GM21390 (cell line): Measurements from ENCODE around the gene MLXIPL.
"Not testable (repeated sequence)": the region's sequence is repeated elsewhere in the genome, so short reads cannot be mapped to it uniquely, and the experiment has no call there.

ENCODE experiments used
- ATAC-seq: cut with Tn5 transposase; IDR thresholded peaks from one replicate; pipeline ENCODE4 v1.9.1; 2021; ENCODE audit not compliant: unreplicated experiment

Gene MLXIPL

DNA sequence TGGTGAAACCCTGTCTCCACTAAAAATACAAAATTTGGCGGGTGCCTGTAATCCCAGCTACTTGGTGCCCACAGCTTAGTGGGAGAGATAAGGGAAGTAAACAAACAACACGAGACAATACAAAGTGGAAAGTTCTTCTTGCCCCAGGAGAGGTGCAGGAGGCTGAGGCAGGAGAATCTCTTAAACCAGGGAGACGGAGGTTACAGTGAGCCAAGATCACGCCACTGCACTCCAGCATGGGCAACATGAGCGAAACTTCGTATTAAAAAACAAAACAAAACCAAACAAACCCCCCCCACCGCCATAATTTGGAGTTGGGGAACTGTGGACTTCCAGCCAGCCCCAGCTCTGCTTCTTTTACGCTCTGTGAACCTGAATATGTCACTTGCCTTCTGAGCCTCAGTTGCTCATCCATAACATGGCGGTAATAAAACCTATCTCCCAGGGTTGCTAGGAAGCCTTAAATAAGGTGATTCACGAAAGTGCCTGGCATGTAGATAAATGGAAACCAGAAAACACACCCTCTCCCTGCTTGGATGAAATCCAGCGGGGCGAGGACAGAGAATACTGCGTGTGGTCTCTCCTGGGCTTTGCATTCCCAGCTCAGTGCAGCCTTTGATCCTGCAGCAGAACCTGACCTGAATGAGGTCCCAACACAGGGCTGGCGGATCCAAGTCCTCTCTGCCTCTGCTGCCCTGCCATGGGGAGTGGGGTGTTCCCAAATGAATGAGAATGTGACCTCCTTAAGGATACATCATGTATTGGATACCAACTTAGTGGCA, 10.2 kb downstream of the MLXIPL start:
- ATAC-seq = no peak

DNA sequence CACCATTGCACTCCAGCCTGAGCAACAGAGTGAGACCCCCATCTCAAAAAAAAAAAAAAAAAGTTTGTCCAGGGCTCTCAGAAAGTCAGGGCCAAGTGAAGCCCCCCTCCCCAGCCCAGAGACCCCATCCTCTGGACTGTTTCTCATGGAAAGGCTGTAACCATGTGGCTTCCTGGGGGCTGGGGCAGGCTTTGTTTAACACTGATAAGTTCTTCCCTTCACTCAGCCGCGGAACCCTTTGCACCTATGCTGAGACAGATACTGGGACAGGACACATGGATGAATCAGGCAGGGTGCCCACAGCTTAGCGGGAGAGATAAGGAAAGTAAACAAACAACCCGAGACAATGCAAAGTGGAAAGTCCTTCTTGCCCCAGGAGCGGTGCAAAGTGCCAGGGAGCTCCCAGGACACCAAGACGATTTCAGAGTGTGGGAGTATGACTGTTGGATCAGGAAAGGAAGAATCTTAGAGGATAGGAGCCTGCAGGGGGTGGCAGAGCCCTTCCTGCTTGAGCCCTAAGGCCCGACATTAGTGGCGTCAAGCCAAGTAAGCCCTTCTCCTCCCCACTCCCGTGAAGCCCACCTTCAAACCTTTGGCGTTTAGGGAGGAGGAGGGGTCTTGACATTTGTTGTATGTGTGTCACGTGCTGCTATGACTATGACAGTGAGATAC, 11.6 kb downstream of the MLXIPL start:
- ATAC-seq = no peak

DNA sequence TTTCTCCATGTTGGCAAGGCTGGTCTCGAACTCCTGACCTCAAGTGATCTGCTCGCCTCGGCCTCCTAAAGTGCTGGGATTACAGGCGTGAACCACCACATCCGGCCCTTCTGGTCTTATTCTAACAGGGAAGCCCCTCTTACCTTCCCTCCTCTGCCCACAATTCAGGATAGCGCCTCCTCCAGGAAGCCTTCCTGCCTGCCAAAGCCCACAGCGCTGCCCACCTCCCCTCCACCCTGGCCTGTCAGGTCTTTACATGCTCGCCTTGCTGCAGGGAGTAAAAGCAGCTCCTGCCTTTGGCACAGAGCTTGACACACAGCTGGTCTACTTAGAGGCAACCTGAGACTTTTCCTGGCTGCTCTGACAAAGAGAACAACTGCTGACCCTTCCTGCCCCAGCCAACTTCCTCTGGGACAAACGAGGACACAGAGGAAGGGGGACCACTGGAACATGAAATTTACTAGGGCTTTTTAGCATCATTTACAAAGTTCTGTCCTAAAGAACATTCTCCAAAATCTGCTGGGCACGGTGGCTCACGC, 13.2 kb downstream of the MLXIPL start:
- no peak for ATAC-seq

DNA sequence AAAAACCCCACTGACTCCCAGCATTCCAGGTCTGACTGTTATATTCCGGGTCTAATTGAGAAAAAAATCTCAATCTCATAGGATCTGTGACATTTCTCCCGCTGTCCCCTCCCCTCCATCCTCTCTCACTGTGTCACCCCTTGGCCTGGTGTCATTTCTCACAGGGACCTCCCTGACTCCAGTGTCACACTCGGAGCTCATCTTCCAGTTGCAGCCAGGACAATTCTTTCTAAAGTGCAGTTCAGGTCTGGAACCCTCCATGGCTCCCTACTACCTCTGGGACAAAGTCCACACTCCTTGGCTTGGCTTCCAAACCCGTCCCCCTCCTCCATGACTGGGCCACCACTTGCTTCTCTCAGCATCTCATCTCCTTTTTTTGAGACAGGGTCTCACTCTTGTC, 14.2 kb downstream of the MLXIPL start:
- ATAC-seq = no peak

DNA sequence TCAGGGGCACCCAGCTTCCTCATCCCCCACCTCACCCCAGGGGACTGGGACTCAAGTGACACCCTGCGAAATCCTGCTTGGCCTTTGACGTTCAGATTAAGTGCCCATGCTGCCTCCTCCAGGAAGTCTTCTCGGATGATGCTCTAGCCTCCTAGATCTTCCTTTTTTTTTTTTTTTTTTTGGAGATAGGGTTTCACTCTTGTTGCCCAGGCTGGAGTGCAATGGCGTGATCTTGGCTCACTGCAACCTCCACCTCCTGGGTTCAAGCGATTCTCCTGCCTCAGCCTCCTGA, 16.7 kb downstream of the MLXIPL start:
- not testable (repeated sequence) for ATAC-seq

DNA sequence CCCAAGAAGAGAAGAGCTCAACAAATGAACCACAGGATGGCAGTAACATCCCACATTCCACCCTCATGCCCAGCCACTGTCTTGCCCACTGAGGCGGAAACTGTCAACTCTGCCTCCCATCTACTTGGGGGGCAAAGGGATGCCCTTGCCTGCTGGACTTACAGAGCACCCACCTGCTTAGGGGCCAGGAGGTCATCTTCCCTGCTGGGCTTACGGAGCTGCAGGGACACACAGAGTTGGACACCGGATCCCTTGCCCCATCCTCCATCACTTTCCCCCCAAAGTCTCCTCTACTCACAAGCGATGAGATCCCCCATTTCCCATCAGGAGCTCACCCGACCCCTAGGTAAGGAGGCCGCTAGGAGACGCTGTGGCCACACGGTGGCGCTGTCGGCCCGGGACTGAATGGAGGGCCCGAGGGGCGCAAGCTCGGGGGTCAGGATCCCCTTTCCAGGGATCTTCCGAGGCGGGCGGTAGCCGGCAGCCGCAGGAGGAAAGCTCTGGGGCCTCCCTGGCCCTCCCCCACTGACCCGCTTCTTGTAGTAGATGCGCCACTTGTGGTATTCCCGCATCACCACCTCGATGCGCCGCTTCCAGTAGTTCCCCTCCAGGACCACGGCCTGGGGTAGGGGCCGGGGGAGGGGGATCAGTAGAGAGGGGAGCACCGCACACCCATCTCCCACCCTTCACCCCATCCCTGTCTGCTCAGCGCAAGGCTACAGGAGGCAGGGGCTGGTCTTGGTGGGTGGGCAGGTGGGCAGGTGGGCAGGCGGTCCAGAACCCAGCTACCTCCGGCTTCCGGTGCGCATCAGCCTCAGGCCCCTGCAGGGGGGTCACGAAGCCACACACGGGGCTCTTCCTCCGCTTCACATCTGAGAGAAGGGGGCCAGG, 17.3 kb downstream of the MLXIPL start:
- no peak for ATAC-seq

DNA sequence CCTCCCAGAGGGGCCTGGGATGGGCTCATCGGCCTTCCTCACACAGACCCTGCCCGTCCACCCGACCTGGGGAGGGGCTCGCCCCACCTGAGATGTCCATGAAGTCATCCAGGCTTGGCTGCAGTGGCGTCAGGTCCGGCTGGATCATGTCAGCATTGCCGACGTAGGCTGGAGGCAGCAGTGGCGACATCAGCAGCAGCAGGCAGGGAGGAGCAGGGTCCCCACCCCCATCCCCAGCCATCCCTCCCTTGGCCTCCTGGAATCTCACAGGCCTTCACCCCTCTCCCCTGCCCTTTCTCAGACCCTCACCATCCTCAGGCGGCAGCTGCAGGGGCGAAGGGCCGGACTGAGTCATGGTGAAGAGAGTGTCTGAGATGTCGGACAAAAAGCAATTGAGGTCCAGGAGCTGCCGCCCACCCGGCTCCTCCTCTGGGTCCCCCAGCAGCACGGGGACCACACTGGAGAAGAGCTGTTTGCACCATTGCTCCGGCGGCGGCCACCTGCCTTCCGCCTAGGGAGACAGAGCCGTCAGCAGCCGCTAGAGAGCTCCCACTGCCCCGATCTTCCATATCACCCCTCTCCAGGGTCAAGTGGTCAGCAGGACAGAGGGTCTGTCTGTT, 18.6 kb downstream of the MLXIPL start:
- ATAC-seq = no peak

DNA sequence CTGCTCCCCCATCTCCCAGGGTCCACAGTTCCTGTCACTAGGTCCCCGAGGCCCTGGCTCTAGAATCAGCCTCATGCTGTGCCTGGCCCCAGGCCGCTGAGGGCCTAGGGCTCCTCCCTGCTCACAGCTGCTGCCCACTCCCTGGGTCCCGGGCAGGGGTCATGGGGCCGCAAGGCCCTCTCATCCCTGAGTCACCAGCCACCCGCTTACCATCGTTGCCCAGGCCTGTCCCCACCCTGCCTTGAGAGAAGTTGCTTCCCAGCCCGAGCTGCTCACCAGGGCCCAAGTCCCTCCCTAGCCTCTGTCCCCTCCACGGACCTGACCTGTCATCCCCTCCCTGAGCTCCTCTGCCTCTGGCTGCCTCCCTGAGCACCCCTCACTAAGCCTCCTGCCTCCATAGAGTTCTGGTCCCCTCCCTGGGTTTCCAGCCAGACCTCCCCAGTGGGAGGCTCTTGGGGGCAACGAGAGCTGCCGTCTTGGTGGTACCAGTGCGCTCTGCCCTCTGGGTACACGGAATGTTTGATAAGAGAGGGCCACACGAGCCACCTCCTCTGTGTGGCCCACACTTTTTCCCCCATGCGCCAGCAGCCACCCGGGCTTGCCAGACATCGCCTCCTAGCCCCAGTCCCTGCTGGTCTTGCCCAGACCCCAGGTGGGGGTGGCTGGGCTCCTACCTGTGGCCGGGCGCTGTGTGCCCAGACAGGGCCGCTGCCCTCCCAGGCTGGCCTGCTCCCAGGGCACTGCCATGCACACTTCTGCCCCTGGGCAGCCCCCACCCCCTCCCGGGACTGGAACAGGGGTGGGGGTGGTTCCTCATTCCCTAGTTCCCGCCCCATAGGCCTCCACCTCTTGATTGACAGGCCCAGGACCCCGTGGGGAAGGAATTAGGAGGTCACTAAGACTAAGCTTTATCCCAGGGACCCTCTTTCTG, 21.3 kb downstream of the MLXIPL start:
- no peak for ATAC-seq

DNA sequence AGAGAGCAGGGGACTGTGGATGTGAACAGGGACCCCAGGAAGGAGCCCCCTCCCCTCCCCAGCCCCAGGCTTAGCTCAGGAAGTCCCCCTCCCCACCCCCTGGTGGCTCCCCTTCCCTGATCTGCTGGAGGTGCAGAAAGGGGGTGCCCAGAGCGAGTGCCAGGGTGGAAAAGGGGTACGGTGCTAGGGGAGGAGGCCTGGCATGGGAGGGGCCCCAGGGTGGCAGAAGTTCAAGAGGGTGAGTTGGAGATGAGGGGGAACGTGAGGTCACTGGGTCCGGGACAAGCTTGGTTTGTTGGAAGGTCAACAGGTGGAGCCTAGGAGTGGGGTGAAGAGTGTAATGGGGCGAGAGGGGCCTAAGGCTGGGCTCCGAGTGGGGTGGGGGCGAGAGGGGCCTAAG, 24.4 kb downstream of the MLXIPL start:
- no peak for ATAC-seq

DNA sequence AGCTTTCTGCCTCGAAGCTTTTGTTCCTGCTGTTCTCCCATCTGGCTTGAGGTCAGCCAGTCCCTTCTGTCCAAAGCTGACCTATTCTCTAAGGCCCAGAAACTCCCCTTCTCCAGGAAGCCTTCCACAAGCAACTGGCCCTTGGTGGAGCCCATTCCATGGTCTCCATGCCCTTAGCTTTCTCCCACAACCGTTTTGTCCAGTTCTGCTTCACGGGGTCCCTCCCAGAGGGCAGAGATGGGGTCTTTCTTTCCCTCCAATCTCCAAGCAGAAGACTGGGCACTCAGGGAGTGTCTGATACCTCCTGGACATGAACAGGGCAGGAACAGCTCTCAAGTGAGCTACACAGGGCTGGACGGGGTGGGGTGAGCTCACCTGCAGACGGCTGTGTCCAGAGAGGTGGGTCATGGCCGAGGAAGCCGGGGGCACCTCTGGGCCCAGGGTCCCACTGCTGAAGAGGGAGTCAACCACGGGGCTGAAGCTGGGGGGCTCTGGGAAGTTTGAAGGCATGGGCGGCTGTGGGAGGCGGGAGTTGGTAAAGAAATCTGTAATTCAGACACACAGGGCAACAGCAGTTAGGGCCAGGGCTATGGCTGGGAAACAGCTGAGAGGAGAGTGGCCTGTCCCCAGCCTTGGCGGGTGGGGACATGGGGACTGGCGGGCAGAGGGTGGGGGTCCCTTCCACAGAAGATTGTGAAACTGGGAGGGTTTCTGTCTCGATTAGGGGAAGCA, 25.0 kb downstream of the MLXIPL start:
- no peak for ATAC-seq

DNA sequence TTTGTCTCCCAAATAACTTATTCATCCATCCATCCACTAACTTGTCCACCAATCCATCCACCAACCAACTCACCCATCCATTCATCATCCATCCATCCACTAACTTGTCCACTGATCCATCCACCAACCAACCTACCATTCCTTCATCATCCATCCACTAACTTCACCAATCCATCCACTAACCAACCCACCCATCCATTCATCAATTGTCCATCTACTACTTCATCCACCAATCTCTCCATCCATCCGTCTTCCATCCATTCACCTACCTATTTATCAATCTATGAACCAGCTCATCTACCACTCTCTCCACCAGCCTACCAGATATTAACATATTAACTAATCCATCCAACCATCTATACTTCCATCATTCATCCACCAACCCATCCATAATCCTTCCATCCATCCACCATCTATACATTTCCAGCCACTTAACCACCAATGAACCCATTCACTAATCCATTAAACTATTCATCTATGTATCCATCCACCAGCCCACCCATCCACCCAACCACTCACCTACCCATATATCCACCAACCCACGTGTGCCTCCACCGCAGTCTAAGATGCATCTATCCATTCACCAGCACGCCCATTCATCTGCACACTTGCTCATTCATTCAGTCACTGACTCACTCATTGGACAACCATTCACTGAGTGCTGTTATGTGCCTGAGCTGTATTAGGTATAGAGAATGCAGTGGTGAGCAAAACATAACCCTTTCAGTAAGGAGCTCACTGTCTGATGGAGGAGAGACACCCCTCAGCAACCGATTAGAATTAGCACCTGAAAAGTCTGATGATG, 26.1 kb downstream of the MLXIPL start:
- no peak for ATAC-seq

DNA sequence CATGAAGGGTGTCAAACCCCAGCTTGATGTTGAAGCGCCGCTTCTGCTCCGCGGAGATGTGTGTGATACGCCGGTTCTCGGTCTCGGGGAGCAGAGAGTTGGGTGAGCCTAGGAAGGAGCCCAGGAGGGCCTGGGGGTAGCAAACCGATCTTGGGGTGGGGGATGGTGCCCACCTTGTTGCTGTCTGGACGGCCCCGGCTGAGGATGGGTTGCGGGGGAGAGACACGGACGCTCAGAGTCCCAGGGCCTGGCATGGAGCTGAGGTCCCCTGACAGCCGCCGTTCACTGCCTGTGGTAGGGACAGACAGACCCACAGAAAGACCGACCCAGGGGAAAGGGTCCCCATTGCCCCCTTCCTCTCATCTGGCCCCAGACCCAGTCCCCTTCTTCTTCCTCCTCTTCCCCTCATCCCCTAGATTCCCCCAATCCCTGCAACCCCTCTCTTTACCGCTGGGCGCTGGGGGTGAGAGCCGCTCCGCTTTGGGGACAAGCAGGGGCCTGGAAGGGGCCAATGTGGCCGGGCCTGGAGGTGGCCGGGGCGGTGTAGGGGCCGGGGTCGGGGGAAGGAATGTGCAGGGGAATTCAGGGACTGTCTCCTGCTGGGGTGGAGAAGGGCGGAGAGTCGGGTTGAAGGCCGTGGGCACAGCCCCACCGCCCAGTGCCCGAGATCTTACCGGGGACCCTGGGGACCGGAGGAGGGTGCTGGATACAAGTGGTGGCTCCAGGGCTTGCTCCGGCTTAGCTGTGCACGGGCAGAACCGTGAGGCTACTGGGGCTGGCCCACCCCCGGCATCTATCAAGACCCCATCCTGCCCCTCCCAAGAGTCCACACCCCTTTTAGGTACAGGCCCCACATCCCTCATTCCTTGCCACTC, 27.9 kb downstream of the MLXIPL start:
- ATAC-seq = no peak

DNA sequence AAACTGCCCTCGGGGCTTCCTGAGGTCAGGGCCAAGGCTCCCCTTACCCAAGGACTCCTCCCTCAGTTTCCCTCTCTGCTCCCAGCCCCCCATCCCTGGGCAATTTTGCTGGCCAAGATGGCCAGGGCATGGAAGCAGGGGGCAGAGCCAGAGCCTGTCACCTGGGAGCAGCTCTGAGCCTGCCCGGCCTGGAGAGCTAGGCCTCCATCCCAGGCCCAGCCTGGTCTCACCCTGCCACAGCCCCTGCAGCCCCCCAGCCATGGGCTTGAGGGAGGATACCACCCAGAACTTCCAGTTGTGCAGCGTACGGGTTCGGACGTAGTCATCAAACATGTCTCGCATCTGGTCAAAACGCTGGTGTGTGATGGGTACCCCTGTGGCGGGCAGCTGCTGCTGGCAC, 29.0 kb downstream of the MLXIPL start:
- ATAC-seq = no peak

DNA sequence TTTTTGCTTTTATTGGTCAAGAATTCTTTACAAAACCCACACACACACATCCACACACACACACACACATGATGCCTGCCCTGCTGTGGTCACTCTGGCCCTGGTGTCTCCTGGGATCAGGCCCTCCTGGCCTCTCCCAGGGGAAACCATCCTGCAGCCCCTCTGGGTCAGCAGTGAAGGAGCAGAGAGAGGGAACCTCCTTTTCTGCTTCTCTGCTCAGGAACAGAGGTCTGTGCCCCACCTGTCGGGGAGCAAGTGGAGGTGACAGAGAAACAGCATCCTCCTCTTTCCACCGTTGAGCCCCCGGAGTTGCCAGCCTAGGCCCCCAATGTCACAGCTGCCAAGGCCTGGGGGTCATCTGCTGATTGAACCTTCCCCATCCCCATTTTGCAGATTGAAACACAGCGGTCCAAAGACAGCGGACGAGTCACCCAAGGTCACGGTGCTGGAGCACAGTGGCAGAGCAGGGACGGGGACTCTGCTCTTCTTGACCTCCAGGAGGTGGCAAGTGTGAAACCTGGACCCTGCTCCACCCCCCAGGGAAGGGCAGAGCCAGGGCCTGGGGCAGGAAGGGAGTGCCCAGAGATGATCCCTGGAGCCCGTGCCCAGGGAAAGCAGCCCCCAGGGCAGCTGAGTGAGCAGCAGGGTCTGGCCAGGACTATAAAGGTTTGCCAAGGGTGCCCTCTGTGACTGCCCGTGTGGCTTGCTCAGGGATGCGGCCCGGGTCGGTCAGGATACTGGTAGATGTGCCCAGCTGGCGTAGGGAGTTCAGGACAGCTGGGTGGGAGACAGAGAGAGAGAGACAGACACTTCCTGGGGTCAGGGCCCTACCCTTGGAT, 30.9 kb downstream of the MLXIPL start:
- no peak for ATAC-seq

DNA sequence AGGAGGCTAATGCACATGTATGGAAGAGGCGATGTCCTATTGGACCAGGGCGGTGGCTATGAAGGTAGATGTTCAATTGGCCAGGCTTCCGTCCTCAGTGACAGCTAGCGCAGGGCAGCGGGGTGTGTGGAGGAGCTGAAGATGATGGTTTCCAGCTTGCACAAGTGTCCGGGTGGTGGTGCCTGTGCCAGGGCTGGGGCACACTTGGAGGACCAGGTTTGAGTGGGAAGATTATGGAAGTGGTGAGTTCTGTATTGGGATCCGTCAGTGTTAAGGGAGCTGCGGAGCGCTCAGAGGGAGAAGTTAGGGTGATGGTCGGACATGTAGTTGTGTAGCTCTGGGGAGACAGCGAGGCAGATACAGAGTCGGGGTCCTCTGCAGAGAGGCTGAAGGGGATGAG, 37.4 kb downstream of the MLXIPL start:
- no peak for ATAC-seq

DNA sequence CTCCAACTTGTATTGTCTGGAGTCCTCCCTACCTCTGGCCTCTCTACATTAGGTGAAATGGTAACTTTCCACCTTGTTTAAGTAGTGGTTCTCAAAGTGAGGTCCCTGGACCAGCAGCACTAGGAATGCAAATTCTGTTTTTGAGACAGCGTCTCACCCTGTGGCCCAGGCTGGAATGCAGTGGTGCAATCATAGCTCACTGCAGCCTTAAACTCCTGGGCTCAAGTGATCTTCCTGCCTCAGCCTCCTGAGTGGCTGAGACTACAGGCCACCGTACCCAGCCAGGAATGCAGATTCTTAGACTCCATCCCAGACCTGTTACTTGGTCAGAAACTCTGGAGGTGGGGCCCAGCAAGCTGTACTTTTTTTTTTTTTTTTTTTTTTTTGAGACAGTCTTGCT, 39.1 kb downstream of the MLXIPL start:
- no peak for ATAC-seq

DNA sequence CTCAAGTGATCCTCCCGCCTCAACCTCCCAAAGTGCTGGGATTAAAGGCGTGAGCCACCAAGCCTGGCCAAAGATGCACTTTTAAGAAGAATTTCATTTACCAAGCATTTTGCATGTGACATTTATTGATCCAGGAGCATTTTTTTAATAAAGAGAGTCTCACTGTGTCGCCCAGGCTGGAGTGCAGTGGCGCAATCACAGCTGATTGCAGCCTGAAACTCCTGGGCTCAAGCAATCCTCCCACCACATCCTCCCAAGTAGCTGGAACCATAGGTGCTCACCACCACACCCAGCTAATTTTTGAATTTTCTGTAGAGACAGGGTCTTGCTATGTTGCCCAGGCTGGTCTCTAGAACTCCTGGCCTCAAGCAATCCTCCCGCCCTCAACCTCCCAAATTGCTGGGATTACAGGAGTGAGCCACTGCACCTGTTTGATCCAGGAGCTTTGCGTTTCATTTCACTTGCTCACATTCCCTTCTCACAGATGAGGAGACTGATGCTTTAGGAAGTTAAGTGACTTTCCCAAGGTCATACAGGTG, 41.6 kb downstream of the MLXIPL start:
- no peak for ATAC-seq
